ACHN (cell line): ENCODE measurements around the gene NAPSA.

Source experiments
- DNase-seq: peaks from one replicate; pipeline ENCODE4 v3.0.0-alpha.2; 2015
- in situ Hi-C: cut with HindIII; loops from 2 replicates; pipeline ENCODE4 v1.10.0; 2017; ENCODE audit warnings: low sequenced_read_pairs, low pct_ligation_motif_present, low pct_unique_long_range_greater_than_20kb

The NAPSA gene

DNA sequence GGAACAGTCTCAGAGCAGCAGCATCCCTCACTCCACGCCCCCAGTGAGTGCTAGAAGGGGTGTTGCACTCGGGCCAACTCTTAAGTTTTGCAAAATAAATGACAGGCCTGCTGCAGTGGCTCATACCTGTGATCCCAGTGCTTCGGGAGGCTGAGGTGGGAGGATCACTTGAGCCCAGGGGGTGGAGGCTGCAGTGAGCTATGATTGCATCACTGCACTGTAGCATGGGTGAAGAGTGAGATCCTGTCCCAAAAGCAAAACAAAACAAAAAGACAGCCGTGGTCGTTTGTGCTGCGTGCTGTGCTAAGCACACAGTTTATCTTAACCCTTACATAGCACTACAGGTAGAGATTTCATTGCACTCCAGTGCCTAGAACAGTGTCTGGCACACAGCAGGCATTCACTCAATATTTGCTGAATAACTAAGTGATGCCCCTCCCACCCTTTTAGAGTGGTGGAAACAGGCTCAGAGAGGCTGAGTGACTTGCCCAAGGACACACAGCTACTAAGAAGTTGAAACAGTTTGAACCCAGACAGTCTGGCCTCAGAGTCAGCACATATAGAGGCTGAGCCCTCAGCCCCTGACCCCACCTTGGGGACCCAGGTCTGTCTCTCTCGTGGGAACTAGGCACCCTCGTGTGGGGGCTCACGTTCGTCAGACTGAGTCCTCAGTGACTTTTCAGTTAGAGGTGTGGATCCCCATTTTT is 54.5 kb downstream of the NAPSA start:
- in situ Hi-C loops: no loop called here
- DNase-seq: no peak

DNA sequence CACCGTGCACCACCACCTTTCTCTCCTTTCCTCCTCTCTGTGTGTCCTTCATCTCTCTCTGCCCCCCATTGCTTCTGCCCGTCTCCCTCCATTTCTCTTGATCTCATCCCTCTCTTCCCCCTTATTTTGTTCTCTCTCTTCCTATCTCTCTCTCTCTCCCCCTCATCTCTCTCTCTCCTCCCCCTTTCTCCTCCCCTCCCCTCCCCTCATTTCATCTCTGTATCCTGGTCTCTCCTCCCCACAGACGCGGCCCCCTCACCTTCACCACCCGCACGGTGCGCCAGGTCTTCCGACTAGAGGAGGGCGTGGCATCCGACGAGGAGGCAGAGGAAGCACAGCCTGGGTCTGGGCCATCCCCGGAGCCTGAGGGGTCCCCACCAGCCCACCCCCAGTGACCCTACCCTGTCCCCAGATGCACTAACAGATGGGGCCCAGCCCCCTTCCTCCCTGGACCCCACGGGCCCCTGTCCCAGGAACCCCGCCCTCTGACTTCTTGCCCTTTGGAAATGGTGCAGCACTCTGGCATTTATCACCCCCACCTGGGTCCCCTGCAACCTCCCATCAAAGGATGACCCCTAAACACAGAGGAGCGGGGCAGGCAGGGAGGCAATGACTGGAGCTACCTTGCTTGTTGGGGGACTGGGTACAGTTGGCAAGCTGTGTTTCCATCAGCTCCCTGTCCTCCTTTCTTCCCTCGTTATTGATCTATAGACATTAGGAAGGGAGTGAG is 55.9 kb downstream of the NAPSA start:
- DNase-seq: no peak
- in situ Hi-C loops: no loop called here

DNA sequence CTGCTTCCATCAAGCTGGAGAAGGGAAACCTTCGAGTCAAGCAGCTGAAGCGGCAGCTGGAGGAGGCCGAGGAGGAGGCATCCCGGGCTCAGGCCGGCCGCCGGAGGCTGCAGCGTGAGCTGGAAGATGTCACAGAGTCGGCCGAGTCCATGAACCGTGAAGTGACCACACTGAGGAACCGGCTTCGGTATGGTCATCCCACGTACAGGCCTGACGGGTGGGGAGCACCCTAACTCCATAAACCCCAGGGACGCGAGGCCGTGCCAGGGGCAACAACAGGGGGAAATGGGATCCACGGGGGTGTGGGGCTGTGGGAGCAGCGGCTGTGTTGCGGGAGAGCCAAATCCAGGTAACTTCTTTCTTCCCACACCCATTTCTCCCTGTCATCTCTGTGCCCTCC is 56.4 kb downstream of the NAPSA start:
- in situ Hi-C loops: no loop called here

More for the DNA sequence above, 56.4 kb downstream of the NAPSA start:
- DNase-seq: no peak
